GM12878 (cell line): Measurements from ENCODE around the gene SENP8. TPM values are rescaled to one million over a fixed set of nuclear protein-coding genes. Genes with fewer than 3 reads are reported as not detected.

Source experiments
- ATAC-seq: fragments of 200-7000 bp; cut with Tn5 transposase; 3 replicates; pipeline ENCODE4 v1.9.1; 2020; ENCODE audit warnings: mild to moderate bottlenecking, moderate library complexity
- BruUV-seq: library from RNA; stranded (reverse); fragments of 400-500 nt; replicated peaks from 2 replicates; lab custom pipeline; 2021; lab: Mats Ljungman, UMichigan
- CTCF ChIA-PET: fragments of 300-600 bp; sonication (Branson Sonifier 250); formaldehyde crosslinking; extraction: SDS; loops from one replicate; lab custom pipeline; 2021; ENCODE audit warnings: inconsistent platforms; lab: Yijun Ruan, JAX
- POLR2A ChIA-PET: fragments of 350-600 bp; formaldehyde crosslinking; extraction: SDS; loops from one replicate; lab custom pipeline; 2021; ENCODE audit warnings: inconsistent platforms; lab: Charles Lee
- RAD21 ChIA-PET: fragments of 300-600 bp; sonication (Branson Sonifier 250); formaldehyde crosslinking; loops from one replicate; lab custom pipeline; 2023; ENCODE audit warnings: antibody characterized with exemption; ENCODE audit not compliant: unreplicated experiment; lab: Charles Lee
- SMC1A ChIA-PET: fragments of 300-600 bp; sonication (Branson Sonifier 250); formaldehyde crosslinking; loops from one replicate; lab custom pipeline; 2023; ENCODE audit not compliant: unreplicated experiment, uncharacterized antibody; lab: Charles Lee
- DNase-seq: peaks from one replicate; pipeline ENCODE4 v3.0.0-alpha.2; 2011; ENCODE audit warnings: low read depth, low spot score
- FAIRE-seq: peaks from 3 replicates; lab custom pipeline; 2011; peaks lifted over from hg19 to GRCh38; lab: Jason Lieb, UNC
- H2AFZ ChIP-seq: 2 replicates; pipeline ENCODE4 v1.6.0; 2011; ENCODE audit warnings: low read depth, low read length, control low read depth; ENCODE audit not compliant: control insufficient read depth
- H3K27ac ChIP-seq: 2 replicates; pipeline ENCODE4 v1.5.1; 2011; ENCODE audit warnings: control low read depth; ENCODE audit not compliant: control insufficient read depth, insufficient read depth
- H3K27me3 ChIP-seq, 2 experiments: replicated peaks in 1 of 2; 2 replicates each; pipeline versions ENCODE4 v1.6.0 to v1.6.1; 2011; ENCODE audit warnings: low read length in 1 of 2; ENCODE audit not compliant: control insufficient read depth in 2 of 2, insufficient read depth in 2 of 2
- H3K36me3 ChIP-seq, 2 experiments: 2 replicates each; pipeline ENCODE4 v1.5.1; 2011; ENCODE audit warnings: low read length in 1 of 2; ENCODE audit not compliant: control insufficient read depth in 2 of 2, insufficient read depth in 2 of 2
- H3K4me1 ChIP-seq: 2 replicates; pipeline ENCODE4 v1.6.1; 2011; ENCODE audit warnings: mild to moderate bottlenecking, low read length, moderate library complexity, mixed read lengths; ENCODE audit not compliant: control insufficient read depth, insufficient read depth
- H3K4me2 ChIP-seq: 2 replicates; pipeline ENCODE4 v1.6.0; 2011; ENCODE audit warnings: control low read depth; ENCODE audit not compliant: control insufficient read depth, insufficient read depth
- H3K4me3 ChIP-seq: fragments of 200-600 bp; sonication (generic); 2 replicates; pipeline ENCODE4 v1.5.1; 2016
- H3K79me2 ChIP-seq: 2 replicates; pipeline ENCODE4 v1.6.0; 2011; ENCODE audit warnings: low read length; ENCODE audit not compliant: control insufficient read depth, insufficient read depth
- H3K9ac ChIP-seq: 2 replicates; pipeline ENCODE4 v1.8.0; 2011; ENCODE audit warnings: low read length, control low read depth, mixed read lengths; ENCODE audit not compliant: control insufficient read depth, insufficient read depth
- H3K9me3 ChIP-seq: replicated peaks from 3 replicates; pipeline ENCODE4 v1.5.1; 2011; ENCODE audit warnings: mild to moderate bottlenecking, low read length; ENCODE audit not compliant: control insufficient read depth, insufficient read depth
- H4K20me1 ChIP-seq: 2 replicates; pipeline ENCODE4 v1.6.0; 2011; ENCODE audit not compliant: control insufficient read depth, insufficient read depth
- CREB1 ChIP-seq: IDR thresholded peaks from 2 replicates; pipeline ENCODE4 v1.6.1; 2012; ENCODE audit warnings: low read depth, mild to moderate bottlenecking, inconsistent platforms
- E2F8 ChIP-seq: fragments of 450-650 bp; IDR thresholded peaks from 2 replicates; pipeline ENCODE4 v1.6.1; 2018; ENCODE audit warnings: mild to moderate bottlenecking, low read depth, moderate library complexity; ENCODE audit not compliant: partially characterized antibody
- FOXK2 ChIP-seq: fragments of 450-650 bp; IDR thresholded peaks from 2 replicates; pipeline ENCODE4 v1.6.1; 2017; ENCODE audit warnings: mild to moderate bottlenecking, moderate library complexity
- KDM1A ChIP-seq: fragments of 200-600 bp; sonication (generic); IDR thresholded peaks from 2 replicates; pipeline ENCODE4 v1.6.1; 2016; ENCODE audit warnings: borderline replicate concordance
- MTA3 ChIP-seq: IDR thresholded peaks from 2 replicates; pipeline ENCODE4 v1.6.1; 2012; ENCODE audit warnings: low read length, inconsistent platforms, borderline replicate concordance
- MYC ChIP-seq: IDR thresholded peaks from 2 replicates; pipeline ENCODE4 v1.6.1; 2011; ENCODE audit warnings: mild to moderate bottlenecking, low read length, moderate library complexity, inconsistent platforms; ENCODE audit not compliant: insufficient read depth, insufficient replicate concordance, insufficient read length, severe bottlenecking
- REST ChIP-seq: IDR thresholded peaks from 2 replicates; pipeline ENCODE4 v1.6.1; 2012; ENCODE audit warnings: mild to moderate bottlenecking, low read depth, low read length
- SIX5 ChIP-seq: IDR thresholded peaks from 2 replicates; pipeline ENCODE4 v1.6.1; 2011; ENCODE audit warnings: mild to moderate bottlenecking, low read depth, low read length, moderate library complexity; ENCODE audit not compliant: severe bottlenecking
- ZNF217 ChIP-seq: fragments of 450-650 bp; IDR thresholded peaks from 2 replicates; pipeline ENCODE4 v1.6.1; 2017; ENCODE audit warnings: antibody characterized with exemption, mild to moderate bottlenecking
- WGBS: methylation state at CpG from one replicate; pipeline ENCODE4 v1.1.6; 2016; ENCODE audit warnings: low lambda C conversion rate; ENCODE audit not compliant: insufficient replicate concordance, insufficient coverage; ENCODE audit errors: missing lambda C conversion rate; 5-methylcytosine and 5-hydroxymethylcytosine counted together
- in situ Hi-C: fragments of 300-500 bp; cut with MboI; formaldehyde crosslinking; loops from 9 replicates; pipeline ENCODE4 v1.14.3; 2018; ENCODE audit warnings: mixed read lengths
- intact Hi-C: fragments of 100-400 bp; cut with micrococcal nuclease; formaldehyde crosslinking; loops from one replicate; pipeline ENCODE4 v1.14.2; 2022; ENCODE audit not compliant: unreplicated experiment
- polyA plus RNA-seq, 11 experiments: library from polyadenylated mRNA; depleted of rRNA in 4 of 11; unstranded in 6 of 11; stranded (reverse) in 5 of 11; fragments of >200 nt; fragmentation: Nextera tagmentation in 4 of 11; fragmentation: Illumina TruSeq in 1 of 11; extraction: Ambion mirVana in 4 of 11; extraction: Trizol in 1 of 11; gene quantifications; 1 replicate in 1 of 11; 2 replicates in 10 of 11; pipeline versions ENCODE4 v1.2.1 to v1.2.3, GENCODE V29; 2011 to 2016; ENCODE audit warnings: inconsistent platforms in 2 of 11, missing spikeins in 2 of 11, low read depth in 1 of 11
- total RNA-seq, 4 experiments: library from RNA; depleted of rRNA in 3 of 4; stranded (reverse); fragments of >200 nt in 3 of 4; fragmentation: Illumina TruSeq in 1 of 4; extraction: Trizol in 1 of 4; gene quantifications; 2 replicates each; pipeline versions ENCODE4 v1.2.1 to v1.2.3, GENCODE V29; 2013 to 2021

The SENP8 gene
- total and polyA plus RNA-seq, 10 of the 15 experiments (the other 5 are each of a cell fraction or from before 2014, with no cell fraction given), result 0.87 to 5.6 (median 2.2) TPM

GRCh38 chr15:72074335-72075060, 43.7 kb upstream of the SENP8 start (continued):
- no peak for TF ChIP-seq KDM1A
- no peak for TF ChIP-seq ZNF217
- TF ChIP-seq REST, result no peak
- no peak for TF ChIP-seq MYC

- ChIA-PET RAD21 (interaction anchor here (0.9 kb wide), 1 partner anchor 78 kb away, joined by 3 read pairs; no protein-coding TSS in a partner anchor), CTCF (interaction anchor here (1.1 to 1.2 kb wide), 2 partner anchors 49 to 298 kb away, joined by 3 read pairs; no protein-coding TSS in a partner anchor), SMC1A (interaction anchor here (0.7 to 1.4 kb wide), 4 partner anchors 42 to 142 kb away, joined by 3 to 5 read pairs (median 4); no protein-coding TSS in a partner anchor), POLR2A (interaction anchor here (1.1 kb wide), 1 partner anchor 64 kb away, joined by 3 read pairs; no protein-coding TSS in a partner anchor)
- BruUV-seq, result no TSS peak
- Histone ChIP-seq H3K9me3 (no peaks in the 10 kb centered on the region; the same call in 1 of the 3 replicates), H2AFZ (no peak overlapping the region), H3K4me3 (no peak overlapping the region), H3K9ac (no peak overlapping the region), H3K4me2 (peak overlapping the region; percentile 64), H3K27ac (peak overlapping the region; percentile 66), H3K79me2 (no peaks in the 10 kb centered on the region; the same call in 1 of the 2 replicates), H4K20me1 (no peaks in the 10 kb centered on the region), H3K27me3 (no peaks in the 10 kb centered on the region), H3K36me3 (no peaks in the 10 kb centered on the region), H3K4me1 (peaks cover 8% of the 10 kb centered on the region)
- FAIRE-seq (no peak), ATAC-seq (peak; percentile 20), DNase-seq (no peak)
- 93% methylated on average over 1 of the region's 1 CpG for WGBS
- TF ChIP-seq MTA3, result 0 out of 2 replicates have a peak, but pooled peaks have one; percentile 5
- no peak for TF ChIP-seq E2F8
- no peak for TF ChIP-seq SIX5
- TF ChIP-seq FOXK2, result no peak
- TF ChIP-seq CREB1, result no peak
- intact Hi-C loops (loop anchor here (5.0 kb wide), 1 partner anchor 64 kb away; no protein-coding TSS in a partner anchor), in situ Hi-C loops (no loop called here)
Measured at GRCh38 chr15:72077950-72078349, 40.3 kb upstream of the SENP8 start.
